NB4 (cell line): ENCODE results near the gene RAC2.

ENCODE experiments used
- POLR2A ChIP-seq: IDR thresholded peaks from 2 replicates; pipeline ENCODE4 v1.6.1; 2011; ENCODE audit warnings: mild to moderate bottlenecking; ENCODE audit not compliant: insufficient read length; ENCODE audit errors: extremely low read depth
- TF ChIP-seq, protein P1 (sequence below): IDR thresholded peaks from one replicate; pipeline ENCODE4 v1.5.1; 2012; ENCODE audit warnings: low read depth, low read length

DNA sequence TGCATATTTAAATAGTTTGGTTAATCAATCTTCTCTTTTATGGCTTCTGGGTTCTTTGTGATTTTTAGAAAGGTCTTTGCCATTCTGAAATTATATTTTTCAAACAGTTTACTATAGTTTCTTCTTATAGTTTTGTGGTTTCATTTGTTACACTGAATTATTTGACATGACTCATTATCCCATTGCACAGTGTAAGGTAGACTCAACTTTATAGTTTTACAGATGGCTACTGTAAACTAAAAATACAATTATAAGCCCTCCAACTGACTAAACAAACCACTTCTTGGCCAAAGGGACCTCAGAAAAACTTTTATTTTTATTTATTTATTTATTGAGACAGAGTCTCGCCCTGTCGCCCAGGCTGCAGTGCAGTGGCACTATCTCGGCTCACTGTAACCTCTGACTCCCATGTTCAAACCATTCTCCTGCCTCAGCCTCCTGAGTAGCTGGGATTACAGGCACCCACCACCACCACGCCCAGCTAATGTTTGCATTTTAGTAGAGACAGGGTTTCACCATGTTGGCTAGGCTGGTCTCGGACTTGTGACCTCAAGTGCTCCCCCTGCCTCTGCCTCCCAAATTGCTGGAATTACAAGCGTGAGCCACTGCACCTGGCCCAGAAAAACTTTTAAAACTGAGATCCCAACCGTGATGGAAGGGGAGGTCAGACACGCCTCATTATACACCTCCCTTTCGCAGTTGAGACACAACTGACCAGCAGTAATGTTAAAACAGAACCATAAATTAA, 14.1 kb upstream of the RAC2 start:
- TF ChIP-seq, protein P1, sequence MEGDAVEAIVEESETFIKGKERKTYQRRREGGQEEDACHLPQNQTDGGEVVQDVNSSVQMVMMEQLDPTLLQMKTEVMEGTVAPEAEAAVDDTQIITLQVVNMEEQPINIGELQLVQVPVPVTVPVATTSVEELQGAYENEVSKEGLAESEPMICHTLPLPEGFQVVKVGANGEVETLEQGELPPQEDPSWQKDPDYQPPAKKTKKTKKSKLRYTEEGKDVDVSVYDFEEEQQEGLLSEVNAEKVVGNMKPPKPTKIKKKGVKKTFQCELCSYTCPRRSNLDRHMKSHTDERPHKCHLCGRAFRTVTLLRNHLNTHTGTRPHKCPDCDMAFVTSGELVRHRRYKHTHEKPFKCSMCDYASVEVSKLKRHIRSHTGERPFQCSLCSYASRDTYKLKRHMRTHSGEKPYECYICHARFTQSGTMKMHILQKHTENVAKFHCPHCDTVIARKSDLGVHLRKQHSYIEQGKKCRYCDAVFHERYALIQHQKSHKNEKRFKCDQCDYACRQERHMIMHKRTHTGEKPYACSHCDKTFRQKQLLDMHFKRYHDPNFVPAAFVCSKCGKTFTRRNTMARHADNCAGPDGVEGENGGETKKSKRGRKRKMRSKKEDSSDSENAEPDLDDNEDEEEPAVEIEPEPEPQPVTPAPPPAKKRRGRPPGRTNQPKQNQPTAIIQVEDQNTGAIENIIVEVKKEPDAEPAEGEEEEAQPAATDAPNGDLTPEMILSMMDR, result no peak
- no peak for TF ChIP-seq POLR2A
